C4-2B (cell line): ENCODE data around the gene CRLF2.
"Not testable (repeated sequence)": the region's sequence is repeated elsewhere in the genome, so short reads cannot be mapped to it uniquely, and the experiment has no call there.

Experiments used
- H3K27ac ChIP-seq: fragments of 450-650 bp; 2 replicates; pipeline ENCODE4 v1.5.1; 2017
- ZFX ChIP-seq: fragments of 450-650 bp; IDR thresholded peaks from 2 replicates; pipeline ENCODE4 v1.6.1; 2017
- TF ChIP-seq, protein P1 (sequence below): fragments of 450-650 bp; conservative IDR thresholded peaks from 2 replicates; pipeline ENCODE4 v1.5.1; 2017; ENCODE audit warnings: mild to moderate bottlenecking

The CRLF2 gene, protein sequence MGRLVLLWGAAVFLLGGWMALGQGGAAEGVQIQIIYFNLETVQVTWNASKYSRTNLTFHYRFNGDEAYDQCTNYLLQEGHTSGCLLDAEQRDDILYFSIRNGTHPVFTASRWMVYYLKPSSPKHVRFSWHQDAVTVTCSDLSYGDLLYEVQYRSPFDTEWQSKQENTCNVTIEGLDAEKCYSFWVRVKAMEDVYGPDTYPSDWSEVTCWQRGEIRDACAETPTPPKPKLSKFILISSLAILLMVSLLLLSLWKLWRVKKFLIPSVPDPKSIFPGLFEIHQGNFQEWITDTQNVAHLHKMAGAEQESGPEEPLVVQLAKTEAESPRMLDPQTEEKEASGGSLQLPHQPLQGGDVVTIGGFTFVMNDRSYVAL

GRCh38 chrX:1212532-1212931, at the start of gene CRLF2:
Gene CRLF2 (minus strand): TSS chrX:1212649. CDS start chrX:1212634, 15 bp downstream.
- TF ChIP-seq, protein P1, sequence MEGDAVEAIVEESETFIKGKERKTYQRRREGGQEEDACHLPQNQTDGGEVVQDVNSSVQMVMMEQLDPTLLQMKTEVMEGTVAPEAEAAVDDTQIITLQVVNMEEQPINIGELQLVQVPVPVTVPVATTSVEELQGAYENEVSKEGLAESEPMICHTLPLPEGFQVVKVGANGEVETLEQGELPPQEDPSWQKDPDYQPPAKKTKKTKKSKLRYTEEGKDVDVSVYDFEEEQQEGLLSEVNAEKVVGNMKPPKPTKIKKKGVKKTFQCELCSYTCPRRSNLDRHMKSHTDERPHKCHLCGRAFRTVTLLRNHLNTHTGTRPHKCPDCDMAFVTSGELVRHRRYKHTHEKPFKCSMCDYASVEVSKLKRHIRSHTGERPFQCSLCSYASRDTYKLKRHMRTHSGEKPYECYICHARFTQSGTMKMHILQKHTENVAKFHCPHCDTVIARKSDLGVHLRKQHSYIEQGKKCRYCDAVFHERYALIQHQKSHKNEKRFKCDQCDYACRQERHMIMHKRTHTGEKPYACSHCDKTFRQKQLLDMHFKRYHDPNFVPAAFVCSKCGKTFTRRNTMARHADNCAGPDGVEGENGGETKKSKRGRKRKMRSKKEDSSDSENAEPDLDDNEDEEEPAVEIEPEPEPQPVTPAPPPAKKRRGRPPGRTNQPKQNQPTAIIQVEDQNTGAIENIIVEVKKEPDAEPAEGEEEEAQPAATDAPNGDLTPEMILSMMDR, result no peak
- TF ChIP-seq ZFX, result no peak
- H3K27ac ChIP-seq, result no peak within 1 kb of the TSS

DNA sequence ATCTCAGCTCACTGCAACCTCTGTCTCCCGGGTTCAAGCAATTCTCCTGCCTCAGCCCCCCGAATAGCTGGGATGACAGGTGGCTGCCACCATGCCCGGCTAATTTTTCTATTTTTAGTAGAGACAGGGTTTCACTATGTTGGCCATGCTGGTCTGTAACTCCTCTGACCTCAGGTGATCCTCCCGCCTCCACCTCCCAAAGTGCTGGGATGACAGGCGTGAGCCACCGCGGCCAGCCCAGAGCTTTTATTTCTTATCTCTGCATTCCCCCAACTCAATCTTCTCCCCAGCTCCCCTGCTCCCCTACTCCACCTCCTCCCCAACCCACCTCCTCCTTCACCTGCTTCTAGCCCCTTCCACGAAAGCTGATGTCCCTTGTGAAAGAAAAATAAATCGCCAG, 49.3 kb upstream of the CRLF2 start:
- not testable (repeated sequence) for H3K27ac ChIP-seq

- no peak overlapping the region for H3K27ac ChIP-seq
- TF ChIP-seq, protein P1, result no peak
- no peak for TF ChIP-seq ZFX
Measured at GRCh38 chrX:1261285-1261684, 48.8 kb upstream of the CRLF2 start.

DNA sequence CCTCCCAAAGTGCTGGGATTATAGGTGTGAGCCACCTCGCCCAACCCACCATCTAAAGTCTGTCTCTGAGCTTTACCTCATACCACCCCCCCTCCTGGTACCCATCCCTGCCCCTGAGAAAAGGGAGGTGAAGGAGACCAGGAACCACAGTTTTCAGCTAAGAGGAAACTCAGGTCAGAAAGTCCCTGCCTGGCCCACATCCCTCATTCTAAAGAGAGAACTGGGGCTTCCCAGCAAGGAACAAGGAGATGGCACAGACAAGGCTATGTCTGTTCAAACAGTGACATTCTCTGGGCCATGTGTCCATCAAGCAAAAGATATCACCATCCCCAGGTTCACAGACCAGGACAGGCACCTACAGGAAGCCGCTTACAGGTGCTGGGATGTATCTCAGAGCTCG, 40.4 kb upstream of the CRLF2 start:
- TF ChIP-seq ZFX, result no peak
- TF ChIP-seq, protein P1, result no peak
- no peak overlapping the region for H3K27ac ChIP-seq

GRCh38 chrX:1249101-1249887, 36.8 kb upstream of the CRLF2 start:
- no peak overlapping the region for H3K27ac ChIP-seq
- TF ChIP-seq, protein P1, result no peak
- no peak for TF ChIP-seq ZFX

DNA sequence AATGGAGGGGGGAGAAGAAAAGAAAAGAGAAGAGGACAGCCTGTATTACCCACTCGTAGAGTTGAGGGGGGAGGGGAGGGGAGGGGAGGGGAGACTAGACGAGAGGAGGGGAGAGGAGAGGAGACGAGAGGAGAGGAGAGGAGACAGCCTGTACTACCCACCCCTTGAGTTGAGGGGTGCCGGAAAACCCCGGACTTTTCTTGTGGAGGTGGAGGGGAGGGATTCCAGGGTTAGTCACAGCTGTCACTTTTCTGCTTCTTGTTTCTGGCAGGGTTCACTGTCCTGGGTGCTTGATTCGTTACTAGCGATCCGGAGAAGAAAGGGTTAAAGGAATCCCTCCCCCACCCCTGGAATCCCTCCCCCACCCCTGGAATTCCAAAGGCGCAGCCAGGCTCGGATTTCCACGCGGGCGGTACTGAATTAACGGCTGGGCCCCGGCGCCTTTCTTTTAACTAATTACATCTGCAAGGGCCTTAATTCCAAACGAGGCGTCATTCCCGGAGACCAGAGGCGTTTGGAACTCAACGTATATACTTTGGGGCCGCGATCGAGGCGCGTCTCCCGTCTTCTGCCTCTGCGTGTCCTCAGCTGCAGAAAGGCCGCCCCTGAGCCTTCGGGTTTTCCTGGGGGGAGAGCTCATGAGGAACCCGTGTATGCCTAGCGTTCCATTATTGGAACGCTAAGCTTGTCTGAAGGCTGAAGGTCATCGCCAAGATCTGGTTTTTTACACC, 36.0 kb upstream of the CRLF2 start:
- no peak overlapping the region for H3K27ac ChIP-seq
- TF ChIP-seq, protein P1, result no peak
- TF ChIP-seq ZFX, result no peak

DNA sequence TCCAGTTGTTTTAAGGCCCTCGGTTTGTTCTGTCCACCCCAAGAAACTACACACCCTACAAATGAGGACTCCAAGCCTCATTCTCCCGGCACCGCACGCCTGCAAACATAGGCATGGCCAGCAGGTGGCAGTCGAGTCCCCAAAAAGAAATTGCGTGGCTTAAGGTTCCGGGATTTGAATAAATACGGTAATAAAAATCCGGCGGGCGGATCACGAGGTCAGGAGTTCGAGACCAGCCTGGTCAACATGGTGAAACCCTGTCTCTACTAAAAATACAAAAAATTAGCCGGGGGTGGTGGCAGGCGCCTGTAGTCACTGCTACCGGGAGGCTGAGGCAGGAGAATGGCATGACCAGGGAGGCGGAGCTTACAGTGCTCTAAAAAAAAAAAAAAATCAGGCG, 34.4 kb upstream of the CRLF2 start:
- H3K27ac ChIP-seq, result no peak overlapping the region
- no peak for TF ChIP-seq ZFX
- TF ChIP-seq, protein P1, result peak; percentile 80
